LHCN-M2 (cell line): ENCODE results near the gene PCGF3. TPM values are rescaled to one million over a fixed set of nuclear protein-coding genes. Genes with fewer than 3 reads are reported as not detected.

Experiments
- DNase-seq: peaks from one replicate; pipeline ENCODE4 v3.0.0-alpha.2; 2012; ENCODE audit warnings: low read depth
- total RNA-seq: library from RNA; depleted of rRNA; stranded (reverse); fragments of >200 nt; gene quantifications from 2 replicates; pipeline ENCODE4 v1.2.3, GENCODE V29; 2014

PCGF3 gene
- total RNA-seq, 1 experiment from 2014 or later, result 66.3 TPM

DNA sequence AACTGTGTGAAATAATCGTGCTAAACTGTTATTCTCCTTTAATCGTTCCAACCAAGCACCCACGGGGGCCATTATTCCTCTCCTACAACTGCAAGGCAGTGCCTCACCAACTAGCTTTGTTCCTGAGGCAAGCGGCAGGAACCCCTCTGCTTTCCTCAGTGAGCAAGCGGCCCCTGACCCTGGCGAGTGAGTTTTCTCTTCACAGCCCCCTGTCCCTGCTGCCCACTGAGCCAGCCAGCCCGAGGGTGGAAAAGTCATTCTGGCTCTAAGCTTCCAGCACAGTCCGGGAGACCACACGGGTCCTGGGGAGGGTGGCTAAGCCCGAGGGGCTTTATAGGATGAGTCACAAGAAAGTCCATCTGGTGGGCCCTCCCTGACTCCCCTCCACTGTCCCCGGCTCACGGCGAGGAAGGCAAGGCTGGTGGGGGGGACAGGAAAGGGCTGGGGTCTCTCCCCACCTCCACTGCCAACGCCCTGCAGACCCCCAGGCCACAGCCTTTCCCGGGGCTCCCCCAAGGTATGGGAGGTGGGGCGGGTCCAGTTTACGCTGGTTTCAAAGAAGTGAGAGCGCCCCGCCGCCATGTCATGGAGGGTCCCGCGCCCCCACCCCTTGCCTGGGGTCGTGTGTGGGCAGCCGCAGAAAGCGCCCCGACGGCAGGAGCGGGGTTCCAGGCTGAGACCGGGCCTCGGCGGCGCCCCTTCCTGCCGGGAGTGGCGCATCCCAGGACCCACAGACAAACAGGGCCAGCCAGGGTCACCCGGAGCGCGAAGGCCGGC is 75.3 kb downstream of the PCGF3 start:
- DNase-seq, result no peak

DNA sequence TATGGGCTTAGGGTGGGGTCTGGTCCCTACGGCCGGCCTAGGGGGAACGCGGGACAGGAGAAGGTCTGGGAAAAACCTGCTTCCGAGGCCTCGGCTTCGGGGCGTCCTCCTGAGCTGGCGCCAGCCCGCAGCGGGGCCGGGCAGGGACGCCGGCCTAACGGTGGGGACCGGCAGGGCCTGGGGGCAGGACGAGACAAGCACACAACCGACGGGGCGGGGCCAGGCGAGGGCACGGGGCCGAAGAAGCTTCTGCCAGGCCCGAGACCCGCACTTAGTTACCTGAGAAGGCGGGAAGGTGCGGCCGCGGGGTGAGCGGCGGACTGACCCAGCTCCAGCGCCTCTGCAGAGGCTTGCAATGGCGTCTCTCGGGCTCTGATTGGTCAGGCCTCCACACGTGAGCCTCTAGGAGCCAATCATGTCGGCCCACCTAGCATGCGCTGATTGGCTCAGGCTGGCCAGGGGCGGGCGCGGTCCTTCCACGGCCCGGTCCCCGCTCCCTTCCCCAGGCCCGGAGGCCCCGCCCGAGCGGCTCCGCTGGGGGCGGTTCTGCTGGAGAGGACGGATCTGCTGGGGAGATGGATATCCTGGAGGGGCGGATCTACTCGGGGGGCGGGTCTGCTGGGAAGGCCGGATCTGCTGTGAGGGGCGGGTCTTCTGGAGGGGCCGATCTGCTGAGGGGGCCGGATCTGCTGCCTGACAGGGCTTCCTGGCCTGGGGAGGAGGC is 76.0 kb downstream of the PCGF3 start:
- DNase-seq, result peak; percentile 99

- no peak for DNase-seq
Measured at GRCh38 chr4:784401-785331, 79.0 kb downstream of the PCGF3 start.

- DNase-seq, result no peak
Measured at GRCh38 chr4:785332-786073, 79.9 kb downstream of the PCGF3 start.

DNA sequence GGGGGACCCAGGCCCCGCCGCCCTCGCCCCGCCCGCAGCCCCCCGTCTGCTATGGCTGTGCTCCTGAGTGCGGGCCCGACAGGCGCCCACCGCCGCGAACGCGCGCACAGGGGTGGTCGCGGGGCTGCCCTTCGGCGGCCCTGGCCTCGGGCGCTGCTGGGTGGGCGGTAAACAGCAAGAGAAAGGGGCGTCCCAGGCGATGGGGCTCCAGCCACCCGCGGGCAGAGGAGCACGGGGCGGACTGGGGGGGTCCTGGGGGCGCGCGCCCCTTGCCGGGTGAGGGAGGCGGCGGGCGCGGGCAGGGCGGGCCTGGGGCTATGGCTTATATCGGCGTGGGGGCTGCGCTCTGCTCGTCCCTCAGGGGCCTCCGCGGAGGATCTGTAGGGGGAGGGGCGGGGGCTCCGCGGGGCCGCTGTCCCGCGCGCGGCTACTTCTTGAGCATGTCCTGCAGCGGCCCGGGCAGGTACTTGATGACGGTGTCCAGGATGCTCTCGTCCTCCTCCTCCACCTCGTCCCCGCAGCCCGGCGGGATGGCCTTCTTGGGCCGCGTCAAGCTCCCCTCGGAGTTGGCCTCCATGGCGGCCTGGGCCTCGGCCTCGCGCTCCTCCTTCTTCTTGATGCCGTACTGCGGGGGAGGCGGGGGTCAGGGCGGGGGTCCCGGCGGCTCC is 80.6 kb downstream of the PCGF3 start:
- no peak for DNase-seq

DNA sequence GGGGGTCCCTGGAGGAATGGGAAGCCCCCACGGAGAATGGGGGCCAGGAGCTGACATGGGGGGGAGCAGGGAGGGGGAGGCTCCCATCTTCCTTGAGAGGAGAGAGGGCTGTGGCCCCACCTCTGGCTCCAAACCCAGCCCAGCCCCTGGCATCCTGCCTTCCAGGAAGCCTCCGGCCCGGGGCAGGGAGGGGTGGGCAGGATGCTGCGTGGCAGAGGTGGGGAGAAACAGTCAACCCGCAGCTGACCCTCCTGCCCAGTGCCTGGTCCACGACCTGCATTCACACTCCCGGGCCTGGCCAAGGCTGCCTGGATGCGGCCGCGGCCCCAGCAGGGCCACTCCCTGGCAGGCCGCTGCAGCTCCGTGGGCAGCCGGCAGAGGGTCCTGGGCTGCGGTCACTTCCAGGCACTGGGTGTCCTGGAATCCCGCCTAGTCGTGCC is 81.2 kb downstream of the PCGF3 start:
- DNase-seq, result no peak

- DNase-seq, result no peak
Measured at GRCh38 chr4:787561-787981, 81.9 kb downstream of the PCGF3 start.

DNA sequence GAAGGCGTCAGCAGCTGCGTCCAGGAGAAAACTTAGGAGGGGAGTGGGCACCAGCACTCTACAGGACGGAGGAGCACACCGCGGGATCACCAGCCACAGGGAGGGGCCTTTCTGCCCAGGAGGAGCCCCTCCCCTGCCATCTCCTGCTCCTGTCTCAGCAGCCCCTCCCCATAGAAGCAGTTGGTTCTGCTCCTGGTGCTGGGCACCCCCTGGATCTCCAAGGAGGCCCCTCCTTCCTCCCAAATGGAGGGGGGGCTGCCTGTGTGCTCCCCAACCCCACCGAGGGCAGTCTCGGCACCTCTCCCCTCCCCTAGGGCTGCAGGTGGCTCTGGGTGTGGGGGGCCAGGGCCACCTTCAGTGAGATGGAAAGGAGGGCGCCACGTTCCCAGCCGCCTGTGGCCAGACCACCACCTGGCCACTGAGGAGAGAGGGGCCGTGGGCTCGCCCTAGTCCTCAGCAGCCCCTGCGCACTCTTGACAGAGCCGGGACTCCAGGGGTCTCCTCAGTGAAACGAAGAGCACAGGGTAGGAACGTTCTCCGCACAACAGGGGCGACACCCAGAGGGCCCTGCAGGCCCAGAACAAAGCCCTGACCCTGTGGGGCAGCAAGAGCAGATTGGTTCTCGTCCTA is 82.5 kb downstream of the PCGF3 start:
- no peak for DNase-seq

- no peak for DNase-seq
Measured at GRCh38 chr4:788636-789297, 83.1 kb downstream of the PCGF3 start.

GRCh38 chr4:789571-790465 is 84.2 kb downstream of the PCGF3 start:
- DNase-seq, result no peak

DNA sequence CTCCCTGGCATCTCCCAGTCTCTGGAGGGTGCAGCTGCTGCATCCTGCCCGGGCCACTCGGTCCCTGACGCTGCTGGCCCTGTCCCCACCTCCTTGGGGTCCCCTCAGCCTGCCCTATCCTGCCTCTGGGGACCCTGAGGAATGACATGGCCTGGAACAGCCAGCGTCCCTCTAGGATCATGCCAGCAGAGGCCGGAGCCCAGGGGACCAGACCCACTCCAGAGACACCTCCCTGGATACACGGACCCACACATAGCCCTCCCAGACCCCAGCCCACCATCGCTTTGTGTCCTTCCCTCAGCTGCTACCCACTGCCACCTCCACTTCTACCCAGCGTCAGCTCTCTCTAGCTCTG is 84.8 kb downstream of the PCGF3 start:
- no peak for DNase-seq

DNA sequence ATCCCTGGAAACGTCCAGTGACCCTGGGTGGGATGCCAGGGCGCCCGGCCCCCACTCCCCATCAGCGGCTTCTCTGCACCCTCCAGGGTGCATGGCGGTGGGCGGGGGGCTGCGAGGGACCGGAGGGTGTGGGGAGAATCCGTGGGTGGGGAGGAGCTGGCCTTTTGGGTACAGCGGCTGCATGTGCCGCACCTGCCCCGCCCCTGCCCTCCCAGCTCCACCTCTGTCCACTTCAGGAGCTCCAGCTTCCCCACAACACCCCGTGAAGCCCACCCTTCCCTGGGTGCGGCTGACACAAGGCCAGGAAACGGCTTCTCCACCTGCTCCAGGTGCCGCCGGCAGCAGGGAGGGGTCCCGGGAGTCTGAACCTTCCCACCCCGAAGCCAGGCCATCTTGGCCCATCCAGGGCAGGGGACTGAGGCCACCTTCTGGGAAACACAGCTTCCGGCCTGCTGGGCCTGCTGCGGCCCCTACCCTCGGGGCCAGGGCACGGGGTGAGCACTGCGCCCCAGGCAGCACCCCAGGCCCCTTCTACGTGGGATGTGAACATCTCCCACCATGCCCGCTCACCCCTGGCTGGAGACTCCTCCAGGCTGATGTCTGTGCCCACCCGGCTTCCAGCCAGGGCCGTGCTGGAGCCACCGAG is 85.7 kb downstream of the PCGF3 start:
- DNase-seq, result no peak

DNA sequence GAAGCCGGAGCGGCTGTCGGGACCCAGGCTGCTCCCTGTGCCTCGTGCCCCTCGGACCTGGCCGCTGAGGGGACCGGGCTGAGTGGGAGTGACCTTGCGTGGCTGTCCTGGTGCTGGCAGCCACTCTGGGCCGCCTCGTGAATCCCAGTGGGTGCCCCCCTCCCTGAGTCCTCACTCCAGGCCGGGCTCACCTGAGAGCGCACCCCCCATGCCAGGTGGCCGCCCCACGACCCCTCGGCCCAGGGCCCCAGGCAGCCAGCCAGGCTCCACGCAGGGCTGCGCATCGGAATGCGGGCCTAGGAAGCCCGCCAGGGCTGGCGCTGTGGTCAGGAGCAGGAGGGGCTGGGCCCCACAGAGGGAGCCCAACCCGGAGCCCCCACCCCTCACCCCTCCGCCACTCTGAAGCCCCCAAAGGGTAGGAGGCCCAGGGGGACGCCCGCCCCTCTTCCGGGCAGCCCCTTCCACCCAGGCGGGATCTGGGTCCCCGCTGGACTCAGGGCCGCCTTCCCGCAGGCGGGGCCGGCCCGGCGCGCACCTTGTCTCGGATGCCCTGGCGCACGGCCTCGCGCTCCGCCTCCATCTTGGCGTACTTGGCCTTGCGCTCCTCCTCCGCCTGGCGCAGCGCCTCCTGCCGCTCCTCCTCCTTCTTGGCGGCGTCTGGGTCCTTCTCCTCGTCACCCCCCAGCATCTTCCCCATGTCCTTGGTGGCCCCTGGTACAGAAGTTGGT is 86.4 kb downstream of the PCGF3 start:
- no peak for DNase-seq

DNA sequence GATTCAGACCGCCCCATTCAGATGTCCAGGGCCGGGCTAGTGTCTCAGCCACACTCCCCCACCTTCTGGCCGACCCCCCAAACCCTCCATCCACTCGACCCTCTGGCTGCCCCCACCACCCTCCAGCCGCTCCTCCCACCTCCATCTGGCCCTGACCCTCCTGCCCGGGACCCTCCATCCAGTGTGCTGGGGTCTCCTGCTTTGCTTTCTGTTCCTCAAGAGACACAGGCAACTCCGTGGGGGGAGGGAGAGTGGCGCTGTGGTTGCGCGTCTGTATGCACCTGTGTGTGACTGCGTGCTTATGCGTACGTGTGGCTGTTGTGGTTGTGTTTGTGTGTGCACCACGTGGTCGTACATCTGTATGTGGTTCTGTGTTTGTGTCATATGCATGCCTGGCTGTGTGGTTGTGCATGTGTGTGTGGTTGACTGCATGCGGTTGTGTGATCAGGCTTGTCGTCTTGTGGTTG is 87.0 kb downstream of the PCGF3 start:
- no peak for DNase-seq

DNA sequence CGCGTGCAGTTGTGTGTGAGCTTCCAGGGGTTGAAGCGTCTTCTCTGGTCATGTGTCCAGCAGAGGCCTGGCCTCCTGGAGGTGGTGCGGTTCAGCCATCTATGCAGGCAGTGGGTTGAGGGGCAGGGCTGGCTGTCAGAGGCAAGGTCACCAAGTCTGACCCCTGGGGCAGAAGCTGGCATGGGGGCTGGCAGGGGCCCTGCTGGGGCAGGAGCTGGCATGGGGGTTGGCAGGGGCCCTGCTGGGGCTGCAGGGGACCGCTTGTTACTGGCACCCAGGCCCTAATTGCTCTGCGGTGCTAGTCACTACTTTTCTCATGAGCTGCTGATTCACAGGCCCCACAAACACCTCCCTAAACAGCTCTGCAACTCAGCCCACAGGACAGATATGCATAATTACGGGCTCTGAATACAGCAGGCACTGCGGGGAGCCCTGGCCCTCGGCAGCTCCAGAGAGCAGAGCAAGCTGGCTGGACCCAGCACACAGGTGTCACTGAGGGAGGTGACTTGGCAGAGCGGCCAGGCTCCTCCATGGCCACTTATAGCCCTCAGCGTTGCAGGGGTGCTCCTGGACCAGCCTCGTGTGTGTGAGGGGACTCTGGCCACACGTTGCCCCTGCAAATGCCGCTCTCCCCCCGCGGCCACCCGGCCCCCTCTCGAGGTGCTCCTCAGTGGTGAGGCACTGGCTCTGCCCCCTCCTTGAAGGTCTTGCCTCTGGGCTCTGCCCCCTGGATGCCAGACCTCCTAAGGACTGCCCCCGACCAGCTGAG is 87.6 kb downstream of the PCGF3 start:
- no peak for DNase-seq

DNA sequence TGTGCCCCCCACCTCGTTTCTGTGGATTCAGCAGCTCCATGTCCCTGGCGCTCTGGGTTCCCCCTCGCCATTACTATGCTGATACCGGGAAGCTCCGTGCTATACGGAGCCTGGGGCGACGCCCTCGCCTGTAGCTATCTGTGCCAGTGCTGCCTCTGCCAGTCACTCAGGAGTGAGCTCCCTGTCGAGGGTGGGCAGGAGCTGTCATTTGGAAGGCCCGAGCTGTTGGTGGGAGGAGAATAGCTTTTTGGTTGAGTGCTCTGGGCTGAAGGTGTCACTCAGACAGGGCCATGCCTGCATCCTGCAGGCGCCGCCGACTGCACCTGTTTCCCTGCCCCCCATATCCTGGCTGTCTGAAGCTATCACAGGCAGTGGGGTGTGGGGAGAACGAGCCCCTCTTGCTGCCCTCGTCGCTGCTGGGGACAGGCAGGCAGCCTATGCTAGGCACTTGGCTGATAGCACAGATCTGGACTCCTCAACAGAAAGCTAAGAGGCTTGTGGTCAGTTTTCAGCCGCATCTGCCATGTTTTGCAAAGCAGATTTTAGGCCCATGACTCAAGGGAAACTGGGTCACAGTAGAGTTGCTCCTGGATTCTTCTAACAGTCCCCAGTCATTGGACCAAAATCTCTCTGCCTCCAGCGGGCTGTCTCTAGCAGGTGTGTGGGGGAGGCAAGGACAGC is 88.4 kb downstream of the PCGF3 start:
- DNase-seq, result peak; percentile 31
